Measurements from ENCODE around the gene TNFSF15. TPM values are rescaled to one million over a fixed set of nuclear protein-coding genes. Genes with fewer than 3 reads are reported as not detected.

Gene TNFSF15
- total and polyA plus RNA-seq, 2 of the 4 experiments (the other 2 are of a cell fraction), result 0.03 to 0.18 TPM

GRCh38 chr9:114852050-114852594 is 46.3 kb upstream of the TNFSF15 start:
- H3K4me3 ChIP-seq (ENCODE audit: insufficient read depth, low read depth, low read length), result no peak overlapping the region
- H3K4me2 ChIP-seq (ENCODE audit: low read depth, low read length), result peak overlapping the region; percentile 30; the same call in 1 of the 2 replicates
- ChIA-PET CTCF (no interaction called here), POLR2A (ENCODE audit: unreplicated experiment) (no interaction called here)
- H3K18ac ChIP-seq (ENCODE audit: low read depth, low read length), result peak overlapping the region; percentile 68; the same call in 1 of the 2 replicates
- H3K79me1 ChIP-seq (ENCODE audit: low read depth in 1 of 2, low read length in 2 of 2), result no peaks in the 10 kb centered on the region
- WGBS, 2 experiments (ENCODE audit: extremely low coverage in 2 of 2, insufficient read length in 1 of 2), result no CpG with 5 or more reads among the region's 4 CpGs
- no peak overlapping the region for H2AFZ ChIP-seq (replicated peaks; ENCODE audit: low read length, poor library complexity)
- peaks cover 2% of the 10 kb centered on the region; the same call in 1 of the 2 replicates for H3K27me3 ChIP-seq (ENCODE audit: control insufficient read depth, insufficient read depth, low read length)
- intact Hi-C loops (cut with micrococcal nuclease), result no loop called here
- peak overlapping the region; percentile 28; the same call in 1 of the 2 replicates for H4K5ac ChIP-seq (ENCODE audit: low read depth, low read length)
- no peak overlapping the region for H2AK5ac ChIP-seq (ENCODE audit: low read depth, low read length)
- no peak overlapping the region for H2BK5ac ChIP-seq (ENCODE audit: low read depth, low read length, poor library complexity, severe bottlenecking)
- H2BK120ac ChIP-seq (ENCODE audit: low read depth, low read length), result no peak overlapping the region
- no peak overlapping the region for H3K14ac ChIP-seq (replicated peaks; ENCODE audit: low read depth, low read length)
- H3K4me1 ChIP-seq (ENCODE audit: control insufficient read depth, insufficient read depth, low read length), result peaks cover 18% of the 10 kb centered on the region
- no peak overlapping the region for H2AK9ac ChIP-seq (replicated peaks; ENCODE audit: low read depth, low read length, poor library complexity)
- no peaks in the 10 kb centered on the region for H3K9me3 ChIP-seq (ENCODE audit: control insufficient read depth, insufficient read depth, low read length)
- H3K4ac ChIP-seq (ENCODE audit: low read depth, low read length), result no peak overlapping the region
- no peaks in the 10 kb centered on the region for H3K36me3 ChIP-seq (ENCODE audit: control insufficient read depth, insufficient read depth, low read length)
- no peak overlapping the region for H3K23ac ChIP-seq (ENCODE audit: low read depth, low read length)
- H2BK15ac ChIP-seq (ENCODE audit: low read depth, low read length), result no peak overlapping the region
- TF ChIP-seq CEBPB (IDR thresholded peaks at IDR 0.05; ENCODE audit: low read depth, low read length) (peak; percentile 91), MXI1 (IDR thresholded peaks at IDR 0.05; ENCODE audit: borderline replicate concordance, low read depth, low read length) (no peak)
- H3K27ac ChIP-seq (ENCODE audit: insufficient read depth, low read length), result peak overlapping the region; percentile 88; the same call in 1 of the 2 replicates
- dilution Hi-C loops (cut with HindIII; ENCODE audit: low sequenced_read_pairs, unreplicated experiment), result no loop called here
- peak; percentile 56 for ATAC-seq (ENCODE audit: low read depth)
- in situ Hi-C loops (cut with MboI; ENCODE audit: low sequenced_read_pairs), result no loop called here
- H4K8ac ChIP-seq (ENCODE audit: low read depth in 2 of 2, low read length in 2 of 2), result no peak overlapping the region
- no TSS peak for BruUV-seq (replicated peaks)
- no peak overlapping the region for H3K9ac ChIP-seq (ENCODE audit: low read depth, low read length)
- H4K91ac ChIP-seq (ENCODE audit: insufficient read depth, low read depth, low read length), result no peak overlapping the region
- no peaks in the 10 kb centered on the region for H4K20me1 ChIP-seq (ENCODE audit: insufficient read depth, low read length)
- H2BK20ac ChIP-seq (ENCODE audit: low read depth, low read length), result no peak overlapping the region; the same call in 1 of the 2 replicates
- no peak overlapping the region for H3K56ac ChIP-seq (ENCODE audit: extremely low read depth, insufficient read depth, low read length)
- peak; percentile 64 for DNase-seq
- H3K9me1 ChIP-seq (ENCODE audit: insufficient read depth, low read length), result no peaks in the 10 kb centered on the region; the same call in 1 of the 2 replicates

Measured in IMR-90 (cell line).